Activated CD8-positive, alpha-beta memory T cell treated with anti-CD3 and anti-CD28 coated beads, Interleukin-2, amount 50 U/mL, for 1 hour (primary cell): Measurements from ENCODE around the gene AKAP1.

ENCODE experiments used
- DNase-seq: peaks from one replicate; pipeline ENCODE4 v3.0.0-alpha.2; 2020; ENCODE audit errors: extremely low read depth

The AKAP1 gene

GRCh38 chr17:57130708-57131461 lies 45.8 kb downstream of the AKAP1 start:
- DNase-seq = peak; percentile 72

- no peak for DNase-seq
Observed at GRCh38 chr17:57132663-57133062, 47.6 kb downstream of the AKAP1 start.

DNA sequence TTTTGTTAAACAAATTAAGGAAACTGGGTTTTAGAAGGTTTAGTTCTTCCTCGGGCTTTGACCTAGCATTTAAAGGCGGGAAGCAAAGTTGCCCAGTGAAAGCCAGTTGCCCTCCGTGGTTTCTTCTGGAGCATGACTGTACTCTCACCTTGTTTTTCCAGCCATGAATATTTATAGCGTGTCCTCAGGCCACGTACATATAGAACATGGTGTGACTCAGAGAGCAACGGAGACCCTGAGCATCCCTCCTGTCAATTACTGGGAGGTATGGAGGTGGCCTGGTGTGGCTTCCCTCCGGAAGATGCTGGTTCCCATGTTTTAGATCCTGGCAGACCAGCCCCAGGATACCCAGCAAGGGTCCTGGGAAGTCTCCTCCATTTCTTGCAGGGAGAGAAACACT lies 48.4 kb downstream of the AKAP1 start:
- no peak for DNase-seq

GRCh38 chr17:57135026-57135788 lies 50.2 kb downstream of the AKAP1 start:
- no peak for DNase-seq

DNA sequence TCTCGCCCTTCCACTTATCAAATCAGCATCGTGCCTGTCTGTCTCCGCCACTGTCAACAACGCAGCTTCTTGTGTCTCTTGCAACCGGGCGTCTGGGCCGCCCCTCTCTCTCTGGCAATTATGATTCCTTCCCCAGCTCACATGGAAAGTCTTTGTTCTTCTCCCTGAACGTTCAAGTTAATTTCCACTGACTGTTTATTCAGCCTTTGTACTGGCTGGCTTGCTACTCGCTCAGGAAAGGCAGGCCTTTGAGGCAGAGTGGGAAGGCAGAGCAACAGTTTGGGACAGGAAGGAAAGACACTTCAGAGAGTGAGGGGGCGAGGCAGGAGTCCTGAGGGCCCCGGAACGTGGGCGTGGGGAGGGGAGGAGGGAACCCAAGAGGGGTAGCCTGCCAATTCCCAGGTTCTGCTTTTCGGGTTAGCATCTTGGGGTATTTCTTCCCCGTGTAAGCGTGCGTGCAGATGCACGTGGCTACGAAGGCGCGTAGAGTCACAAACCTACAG lies 50.8 kb downstream of the AKAP1 start:
- no peak for DNase-seq

- DNase-seq = no peak
Observed at GRCh38 chr17:57136355-57136754, 51.3 kb downstream of the AKAP1 start.

DNA sequence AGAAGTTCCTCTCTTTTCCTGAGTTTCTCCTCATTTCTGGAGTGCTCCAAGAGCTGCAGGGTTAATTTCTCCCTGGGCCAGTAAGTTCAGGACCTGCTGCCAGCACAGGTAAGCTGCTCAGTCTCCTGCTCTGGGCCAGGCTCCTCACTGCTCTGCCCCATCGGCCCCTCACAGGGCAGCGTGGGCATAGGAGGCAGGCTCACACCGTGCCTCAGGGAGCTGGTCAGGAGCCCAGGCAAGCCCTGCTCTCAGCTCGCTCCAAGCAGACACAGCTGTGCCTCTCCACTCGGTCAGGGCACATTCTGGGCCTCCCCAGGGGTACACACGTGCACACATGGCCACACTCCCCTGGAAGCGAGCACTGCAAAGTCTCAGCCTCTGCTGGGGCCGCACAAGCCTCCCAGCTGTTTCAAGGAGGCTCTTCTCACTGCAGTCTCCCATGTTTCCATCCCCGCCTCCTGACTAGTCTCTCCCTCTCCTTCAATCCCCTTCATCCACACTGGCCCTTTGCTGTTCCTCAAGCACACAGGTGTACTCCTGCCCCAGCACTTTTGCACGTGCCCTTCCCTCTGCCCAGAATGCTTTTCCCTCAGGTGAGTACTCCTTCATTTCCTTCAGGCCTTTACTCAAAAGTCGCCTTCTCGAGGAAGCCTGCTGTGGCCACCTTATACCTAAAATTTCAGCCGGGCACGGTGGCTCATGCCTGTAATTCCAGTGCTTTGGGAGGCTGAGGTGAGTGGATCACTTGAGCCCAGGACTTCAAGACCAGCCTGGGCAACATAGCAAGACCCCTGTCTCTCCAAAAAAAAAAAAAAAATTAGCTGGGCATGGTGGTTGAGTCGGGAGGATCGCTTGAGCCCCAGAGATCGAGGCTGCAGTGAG lies 53.2 kb downstream of the AKAP1 start:
- DNase-seq = no peak

DNA sequence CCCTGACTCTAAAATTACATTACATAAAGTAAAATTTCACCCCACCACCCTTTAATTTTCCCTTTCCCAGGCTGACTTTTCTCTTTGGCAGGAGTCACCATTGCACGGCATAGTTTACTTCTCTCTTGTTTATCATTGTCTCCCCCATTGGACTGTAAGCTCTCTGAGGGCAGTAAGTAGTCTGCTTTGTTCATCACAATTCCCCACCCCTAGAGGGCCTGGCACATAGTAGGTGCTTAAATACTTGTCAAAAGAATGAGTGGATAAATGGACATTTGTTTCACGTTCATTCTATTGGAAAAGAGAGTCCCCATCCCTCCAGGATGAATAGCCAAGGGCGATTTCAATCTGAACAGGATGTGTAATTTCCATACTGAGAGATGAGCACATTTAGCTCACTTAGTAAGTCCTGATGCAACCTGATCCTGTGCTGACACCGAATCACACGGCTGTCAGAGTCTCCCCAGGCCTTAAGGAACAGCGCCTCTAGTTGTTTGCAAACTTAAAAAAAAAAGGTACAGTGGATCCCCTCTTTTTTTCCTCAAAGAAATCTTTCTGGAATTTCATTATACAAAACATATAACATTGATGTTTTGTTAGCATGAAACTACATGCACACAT lies 54.0 kb downstream of the AKAP1 start:
- DNase-seq = no peak

DNA sequence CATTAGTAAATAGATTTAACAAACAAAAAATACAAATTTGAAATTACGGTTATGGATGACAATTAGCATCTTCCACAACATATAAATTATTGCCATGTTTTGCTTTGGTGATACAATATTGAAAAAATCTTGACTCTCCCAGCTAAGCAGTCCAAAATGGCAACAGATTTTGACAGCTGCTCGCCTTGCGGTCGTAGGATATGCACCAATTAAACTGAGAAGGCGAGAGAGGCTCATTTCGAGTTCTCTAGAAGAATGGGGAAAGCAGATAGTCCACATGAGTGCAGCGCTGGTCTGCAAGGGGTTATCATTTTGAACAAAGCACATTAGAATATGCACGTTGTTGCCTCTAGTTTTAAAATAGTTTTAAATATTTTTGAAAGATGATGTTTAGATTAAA lies 55.3 kb downstream of the AKAP1 start:
- no peak for DNase-seq

GRCh38 chr17:57142925-57143324 lies 57.9 kb downstream of the AKAP1 start:
- DNase-seq = no peak

DNA sequence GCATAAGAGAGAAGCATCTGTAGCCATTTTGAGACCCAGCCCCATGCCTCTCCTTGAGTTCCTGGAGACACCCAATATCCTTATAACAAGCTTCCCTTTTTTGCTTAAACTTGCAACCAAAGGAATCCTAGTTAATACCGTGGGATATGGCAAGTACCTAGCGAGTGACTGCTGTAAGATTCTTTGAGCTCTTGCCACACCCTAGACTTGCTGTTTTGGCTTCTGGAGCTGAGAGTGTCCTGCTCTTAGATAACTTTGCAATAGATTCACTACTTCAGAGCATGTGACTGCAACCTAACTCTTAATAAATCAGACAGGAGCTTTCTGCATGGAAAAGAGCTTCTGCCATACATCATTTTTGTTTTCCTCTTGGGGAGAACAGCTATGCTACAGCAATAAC lies 58.3 kb downstream of the AKAP1 start:
- no peak for DNase-seq

GRCh38 chr17:57143919-57144318 lies 58.9 kb downstream of the AKAP1 start:
- no peak for DNase-seq

DNA sequence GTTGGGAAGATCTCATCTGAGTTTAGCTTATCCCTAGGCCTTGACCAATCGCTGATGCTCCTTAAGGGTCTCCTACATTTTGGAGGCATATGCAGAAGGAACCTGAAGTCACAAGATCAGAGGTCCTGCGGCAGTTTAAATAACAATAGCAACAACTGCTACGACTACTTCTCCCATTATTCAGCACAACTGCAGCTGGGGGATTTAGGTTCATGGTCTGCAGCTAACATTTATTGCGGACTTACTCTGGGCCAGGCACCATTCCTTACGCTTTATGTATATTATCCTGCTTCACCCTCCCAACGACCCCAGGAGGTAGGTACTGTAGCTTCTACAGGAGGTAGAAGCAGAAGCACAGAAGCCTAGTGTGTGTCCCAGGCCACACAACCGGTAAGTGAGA lies 59.5 kb downstream of the AKAP1 start:
- DNase-seq = no peak

DNA sequence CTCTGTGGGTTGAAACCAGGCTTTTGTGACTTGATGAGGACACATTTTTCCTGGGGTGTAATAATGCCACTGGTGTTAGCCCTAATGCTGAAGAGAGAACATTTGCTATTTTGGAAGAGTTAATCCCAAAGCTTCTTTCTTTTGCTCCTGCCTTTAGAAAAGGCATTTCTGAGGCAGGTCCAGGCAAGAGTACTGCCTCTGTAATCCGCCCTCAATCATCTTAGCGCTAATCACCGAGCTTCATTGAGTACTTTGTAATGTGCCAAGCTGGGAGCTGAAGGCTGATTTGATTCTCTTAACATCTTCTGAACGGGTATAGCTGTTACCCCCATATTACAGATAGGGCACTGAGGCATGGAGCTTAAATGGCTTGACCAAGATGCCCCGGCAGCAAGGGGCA lies 60.3 kb downstream of the AKAP1 start:
- no peak for DNase-seq

DNA sequence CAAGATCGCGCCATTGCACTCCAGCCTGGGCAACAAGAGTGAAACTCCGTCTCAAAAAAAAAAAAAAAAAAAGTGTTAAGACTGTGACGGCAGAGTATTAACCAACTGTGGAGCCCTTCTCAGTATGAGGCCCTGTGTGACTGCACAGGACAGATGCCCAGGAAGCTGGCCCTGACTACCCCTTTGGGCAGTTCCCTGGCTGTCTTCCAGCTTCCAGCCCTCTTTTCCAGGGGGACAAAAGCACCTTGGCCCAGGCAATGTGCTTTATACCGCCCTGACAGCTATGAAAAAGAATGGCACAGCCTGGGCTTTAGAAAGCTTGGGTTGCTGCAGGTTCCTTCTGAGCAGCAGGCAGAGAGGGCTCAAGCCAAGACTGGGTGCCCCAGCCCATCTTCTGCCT lies 61.2 kb downstream of the AKAP1 start:
- DNase-seq = no peak

GRCh38 chr17:57151798-57152197 lies 66.8 kb downstream of the AKAP1 start:
- DNase-seq = no peak

- no peak for DNase-seq
Observed at GRCh38 chr17:57152967-57153528, 68.0 kb downstream of the AKAP1 start.

- DNase-seq = no peak
Observed at GRCh38 chr17:57154921-57155320, 69.9 kb downstream of the AKAP1 start.

GRCh38 chr17:57158325-57158724 lies 73.3 kb downstream of the AKAP1 start:
- no peak for DNase-seq

- DNase-seq = no peak
Observed at GRCh38 chr17:57158795-57159194, 73.7 kb downstream of the AKAP1 start.

- no peak for DNase-seq
Observed at GRCh38 chr17:57160624-57161023, 75.6 kb downstream of the AKAP1 start.
